ENCODE results near the gene KLHDC4.

The KLHDC4 gene

GRCh38 chr16:87658564-87659225, 107.1 kb downstream of the KLHDC4 start:
- no peak for DNase-seq

Measured in right kidney (tissue), 1 donor.